Measurements from ENCODE around the gene LRRC42.

The LRRC42 gene

GRCh38 chr1:53942127-53942957 lies 3.8 kb upstream of the LRRC42 start:
- no peak for DNase-seq

- no peak for DNase-seq
These were observed 3.1 kb upstream of the LRRC42 start for GRCh38 chr1:53943090-53943489.

GRCh38 chr1:53943490-53944043 lies 2.6 kb upstream of the LRRC42 start:
- no peak for DNase-seq

GRCh38 chr1:53944469-53945182 lies 1.5 kb upstream of the LRRC42 start:
- DNase-seq = no peak

GRCh38 chr1:53945183-53945432 lies 1.0 kb upstream of the LRRC42 start:
- no peak for DNase-seq

GRCh38 chr1:53945433-53946251 lies 508 bp upstream of the LRRC42 start, which contains the start of gene IFT25:
IFT25 (minus strand) TSS chr1:53945699; CDS start chr1:53940082, 5,617 bp downstream.
- DNase-seq = peak; percentile 96

- no peak for DNase-seq
These were observed 1.2 kb downstream of the LRRC42 start for GRCh38 chr1:53947172-53947907.

- peak; percentile 33 for DNase-seq
These were observed 2.1 kb downstream of the LRRC42 start for GRCh38 chr1:53948291-53948690.

GRCh38 chr1:53949023-53949990 lies 3.2 kb downstream of the LRRC42 start:
- DNase-seq = peak; percentile 52

GRCh38 chr1:53951697-53952096 lies 5.5 kb downstream of the LRRC42 start:
- no peak for DNase-seq

GRCh38 chr1:53954128-53954527 lies 8.0 kb downstream of the LRRC42 start:
- DNase-seq = no peak

GRCh38 chr1:53956308-53957168 lies 10.4 kb downstream of the LRRC42 start:
- DNase-seq = no peak

GRCh38 chr1:53957194-53957818 lies 11.2 kb downstream of the LRRC42 start:
- DNase-seq = peak; percentile 56

GRCh38 chr1:53959664-53960250 lies 13.6 kb downstream of the LRRC42 start:
- DNase-seq = no peak

GRCh38 chr1:53962395-53962794 lies 16.2 kb downstream of the LRRC42 start:
- DNase-seq = no peak

- DNase-seq = no peak
These were observed 17.3 kb downstream of the LRRC42 start for GRCh38 chr1:53963460-53963859.

- DNase-seq = no peak
These were observed 18.0 kb downstream of the LRRC42 start for GRCh38 chr1:53964109-53964508.

GRCh38 chr1:53966794-53967193 lies 20.6 kb downstream of the LRRC42 start:
- DNase-seq = no peak
